Measurements from ENCODE around the gene MTG1.
"Not testable (repeated sequence)": the region's sequence is repeated elsewhere in the genome, so short reads cannot be mapped to it uniquely, and the experiment has no call there.

Gene MTG1

GRCh38 chr10:133358925-133359310, 35.0 kb upstream of the MTG1 start:
- no peak for DNase-seq (ENCODE audit: low read depth in 3 of 3)

- no peak for DNase-seq (ENCODE audit: low read depth in 3 of 3)
Measured at GRCh38 chr10:133359554-133359971, 34.4 kb upstream of the MTG1 start.

- no peak for DNase-seq (ENCODE audit: low read depth in 3 of 3)
Measured at GRCh38 chr10:133359972-133360610, 33.9 kb upstream of the MTG1 start.

GRCh38 chr10:133361227-133361626, 32.7 kb upstream of the MTG1 start:
- DNase-seq (ENCODE audit: low read depth in 3 of 3) = no peak

GRCh38 chr10:133361773-133362441, 32.0 kb upstream of the MTG1 start:
- no peak for DNase-seq (ENCODE audit: low read depth in 3 of 3)

GRCh38 chr10:133362846-133363245, 31.1 kb upstream of the MTG1 start:
- no peak for DNase-seq (ENCODE audit: low read depth in 3 of 3)

GRCh38 chr10:133364645-133365431, 29.1 kb upstream of the MTG1 start:
- DNase-seq (ENCODE audit: low read depth in 3 of 3) = no peak

- DNase-seq (ENCODE audit: low read depth in 3 of 3) = no peak
Measured at GRCh38 chr10:133365461-133366129, 28.4 kb upstream of the MTG1 start.

- no peak for DNase-seq (ENCODE audit: low read depth in 3 of 3)
Measured at GRCh38 chr10:133366130-133366478, 27.9 kb upstream of the MTG1 start.

GRCh38 chr10:133366751-133367150, 27.2 kb upstream of the MTG1 start:
- DNase-seq (ENCODE audit: low read depth in 3 of 3) = no peak

- DNase-seq (ENCODE audit: low read depth in 3 of 3) = not testable (repeated sequence)
Measured at GRCh38 chr10:133367461-133367860, 26.5 kb upstream of the MTG1 start.

- DNase-seq (ENCODE audit: low read depth in 3 of 3) = no peak
Measured at GRCh38 chr10:133368153-133368552, 25.8 kb upstream of the MTG1 start.

GRCh38 chr10:133370030-133370786, 23.7 kb upstream of the MTG1 start:
- DNase-seq (ENCODE audit: low read depth in 3 of 3) = no peak

GRCh38 chr10:133372507-133372906, 21.4 kb upstream of the MTG1 start:
- no peak for DNase-seq (ENCODE audit: low read depth in 3 of 3)

GRCh38 chr10:133373174-133374090, 20.5 kb upstream of the MTG1 start, which contains the start of gene ECHS1:
Gene ECHS1 (minus strand): TSS chr10:133373354. CDS start chr10:133373333, 21 bp downstream.
- peak; percentile 87 to 95 (median 89) for DNase-seq (ENCODE audit: low read depth in 3 of 3)

GRCh38 chr10:133375357-133376115, 18.4 kb upstream of the MTG1 start:
- no peak for DNase-seq (ENCODE audit: low read depth in 3 of 3)

- DNase-seq (ENCODE audit: low read depth in 3 of 3) = not testable (repeated sequence)
Measured at GRCh38 chr10:133376183-133376582, 17.8 kb upstream of the MTG1 start.

GRCh38 chr10:133377025-133377817, 16.7 kb upstream of the MTG1 start:
- DNase-seq (ENCODE audit: low read depth in 3 of 3) = no peak

- no peak for DNase-seq (ENCODE audit: low read depth in 3 of 3)
Measured at GRCh38 chr10:133377818-133378250, 16.1 kb upstream of the MTG1 start.
